GM04503 (cell line): ENCODE data around the gene ZNF775.
A peak's percentile ranks its signal among the peaks of the same experiment; 100 is the strongest.

Source experiments
- DNase-seq: peaks from one replicate; pipeline ENCODE4 v3.0.0-alpha.2; 2012; ENCODE audit warnings: low read depth

ZNF775 gene

DNA sequence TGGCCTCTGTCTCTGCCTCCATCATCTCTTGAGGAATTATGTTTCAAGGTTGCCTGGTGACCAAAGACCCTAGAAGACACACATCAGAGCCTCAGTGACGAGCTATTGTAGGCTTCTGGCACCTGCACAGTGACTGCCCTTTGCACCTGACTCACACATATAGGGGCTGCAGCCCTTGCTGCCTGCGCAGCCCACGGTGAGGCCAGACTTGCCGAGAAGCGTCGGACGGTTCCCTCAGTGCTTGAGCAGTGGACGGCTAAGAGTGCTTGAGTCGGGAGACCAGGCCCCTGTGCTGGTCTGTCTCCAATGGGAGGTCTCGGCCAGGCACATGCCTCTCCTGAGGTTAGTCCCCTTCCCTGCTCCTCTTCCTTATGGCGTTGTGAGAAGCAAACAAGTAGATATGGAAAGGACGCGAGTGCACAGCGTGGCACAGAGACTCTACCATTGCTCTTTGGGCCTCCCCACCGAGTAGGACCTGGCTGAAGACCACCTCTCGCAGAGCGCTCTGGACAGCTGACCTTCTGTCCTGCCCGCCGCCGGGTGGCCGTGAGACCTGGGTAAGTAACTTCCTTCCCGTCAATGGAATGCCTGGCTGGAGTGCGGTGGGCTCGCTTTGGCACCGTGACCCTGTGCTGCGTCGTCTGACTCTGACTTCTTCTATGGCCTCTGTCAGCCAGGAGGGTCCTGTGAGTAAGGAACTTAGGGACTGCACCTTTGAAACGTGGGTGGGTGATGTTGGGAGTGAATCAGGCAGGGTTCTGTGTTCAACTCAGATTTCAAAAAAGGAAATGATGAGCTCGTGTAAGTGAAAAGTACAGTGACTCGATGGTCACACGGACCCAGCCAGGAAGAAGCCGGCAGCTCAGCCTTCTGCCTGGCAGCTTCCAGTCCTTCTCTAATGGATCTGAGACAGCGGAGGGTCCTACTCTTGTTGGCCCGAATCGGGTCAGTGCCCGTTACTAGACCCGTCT lies 33.7 kb downstream of the ZNF775 start:
- DNase-seq, result no peak

DNA sequence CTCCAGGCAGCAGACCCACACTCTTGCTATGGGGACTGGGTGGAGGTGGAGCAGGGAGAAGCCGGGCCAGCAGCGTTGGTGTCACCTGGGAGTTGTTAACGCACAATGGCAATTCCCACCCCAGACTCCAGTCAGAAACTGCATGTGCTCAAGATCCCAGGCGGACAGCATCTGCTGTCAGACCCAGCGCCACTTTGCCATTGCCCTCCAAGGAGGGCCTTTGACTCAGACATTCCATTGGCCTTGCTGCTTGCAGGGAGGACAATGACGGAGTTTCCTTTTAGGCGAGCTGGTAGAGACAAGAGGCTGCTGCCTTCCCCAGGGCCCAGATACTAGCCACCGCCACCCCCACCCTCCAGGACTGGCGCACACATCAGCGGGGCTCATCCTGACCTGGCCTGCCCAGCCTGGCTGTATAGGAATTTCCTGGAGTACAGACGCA lies 34.5 kb downstream of the ZNF775 start:
- no peak for DNase-seq

DNA sequence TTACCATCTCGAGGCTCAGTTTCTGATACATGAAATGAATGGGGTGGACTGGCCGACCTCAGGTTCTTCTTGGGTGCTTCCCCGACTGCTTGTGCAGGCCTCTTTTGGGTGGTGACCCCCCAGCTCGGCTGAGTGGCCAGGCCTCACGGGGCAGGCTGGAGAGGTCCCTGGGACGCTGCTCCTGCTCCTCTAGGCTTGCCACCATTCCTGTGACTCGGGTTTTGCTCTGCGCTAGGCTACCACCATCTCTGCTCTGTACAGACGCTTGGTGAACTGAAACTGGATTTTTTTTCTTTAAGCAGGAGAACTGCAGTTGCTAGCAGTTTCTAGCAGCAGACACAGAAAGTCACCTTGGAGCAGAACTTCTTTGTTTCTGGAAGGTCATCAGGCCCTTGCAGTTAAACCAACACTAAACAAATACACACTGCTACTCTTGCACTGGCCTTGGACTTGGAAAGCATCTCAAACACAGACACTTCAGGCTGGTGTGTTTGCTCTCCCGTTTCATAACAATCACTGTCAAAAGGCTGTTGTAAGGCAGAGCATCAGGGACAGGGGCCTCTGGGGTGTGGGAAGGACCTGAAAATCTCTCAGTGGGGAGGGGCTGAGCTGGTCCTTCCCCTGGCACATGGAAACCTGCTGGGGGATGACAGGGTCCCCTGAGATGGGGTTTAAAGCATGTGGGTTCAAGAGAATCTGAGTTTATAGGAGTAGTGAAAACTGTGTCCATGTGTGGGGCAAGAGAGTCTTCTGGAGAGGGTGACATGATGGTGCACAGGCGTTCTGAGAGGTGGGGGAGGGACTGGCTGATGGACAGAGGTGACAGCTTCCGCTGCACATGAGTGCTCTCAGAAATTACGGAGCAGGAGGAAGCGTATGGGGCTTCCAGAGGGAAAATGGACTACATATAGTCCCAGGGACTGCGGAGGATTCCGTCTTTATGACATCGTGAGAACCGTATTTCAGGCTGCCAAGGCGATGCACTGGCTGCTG lies 36.3 kb downstream of the ZNF775 start:
- no peak for DNase-seq

- DNase-seq, result no peak
Measured at GRCh38 chr7:150417239-150417638, 38.1 kb downstream of the ZNF775 start.

DNA sequence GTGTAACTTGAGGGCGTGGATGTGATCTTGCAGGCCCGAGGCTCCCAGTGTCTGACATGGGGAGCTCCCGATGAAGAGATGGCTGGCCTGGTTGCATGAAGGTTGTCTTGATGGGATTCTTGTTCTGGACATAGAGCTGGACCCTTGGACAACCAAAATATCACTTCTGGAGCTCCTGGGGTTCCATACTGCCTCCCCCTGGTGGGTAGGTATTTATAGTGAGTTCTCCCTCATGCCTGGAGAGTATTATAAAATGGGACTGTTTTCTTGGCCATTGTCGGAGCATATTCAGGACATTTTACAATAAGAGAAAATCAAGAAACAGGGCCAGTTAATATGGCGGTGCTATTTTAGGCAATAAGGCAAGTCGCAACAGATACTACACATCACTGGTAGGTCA lies 38.7 kb downstream of the ZNF775 start:
- no peak for DNase-seq

DNA sequence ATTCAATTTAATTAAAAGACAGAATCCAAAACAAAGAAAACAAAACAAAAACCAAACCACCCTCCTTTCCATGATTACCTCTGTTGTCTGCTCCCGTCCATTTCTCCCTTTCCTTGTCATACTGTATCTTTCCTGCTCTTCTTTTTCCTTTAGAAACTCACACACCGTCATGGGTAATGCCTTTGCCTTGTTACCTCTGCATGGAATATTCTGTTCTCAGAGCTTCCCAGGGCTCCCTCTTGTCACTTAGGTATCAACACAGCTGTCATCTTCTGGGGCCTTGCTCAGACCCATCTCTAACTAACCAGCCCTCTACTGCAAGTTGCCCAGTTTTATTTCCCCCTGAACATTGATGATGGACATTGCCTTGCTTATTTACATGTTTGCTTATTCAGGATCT lies 41.1 kb downstream of the ZNF775 start:
- DNase-seq, result no peak

DNA sequence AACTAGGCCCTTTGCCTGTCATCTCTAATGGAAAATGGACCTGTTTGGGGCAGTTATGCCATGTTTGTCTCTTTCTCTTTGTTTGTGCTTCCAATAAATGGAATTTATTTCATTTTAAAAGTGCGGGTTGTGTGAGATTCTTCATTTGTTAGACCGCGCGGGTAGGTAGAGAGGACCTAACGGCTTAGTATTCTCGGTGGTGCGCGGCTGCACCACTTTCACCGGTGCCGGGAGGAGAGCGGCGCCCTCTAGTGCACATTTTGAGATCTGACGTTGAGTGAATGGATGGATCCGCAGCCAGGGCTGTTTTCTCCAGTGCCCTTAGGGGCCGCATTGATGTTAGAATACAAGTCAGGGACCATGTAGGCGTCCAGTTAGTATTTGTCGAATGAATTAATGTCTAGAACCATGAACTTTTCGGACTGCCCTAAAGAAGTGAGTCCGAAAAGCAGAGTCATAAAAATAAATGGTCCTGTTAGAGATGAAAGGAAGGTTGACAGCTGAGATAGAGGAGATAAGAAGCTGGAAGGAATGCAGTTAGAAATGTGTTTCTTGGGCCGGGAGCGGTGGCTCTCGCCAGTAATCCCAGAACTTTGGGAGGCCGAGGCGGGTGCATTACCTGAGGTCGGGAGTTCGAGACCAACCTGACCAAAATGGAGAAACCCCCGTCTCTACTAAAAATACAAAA lies 42.0 kb downstream of the ZNF775 start:
- no peak for DNase-seq

GRCh38 chr7:150421831-150422230 lies 42.7 kb downstream of the ZNF775 start:
- DNase-seq, result no peak

DNA sequence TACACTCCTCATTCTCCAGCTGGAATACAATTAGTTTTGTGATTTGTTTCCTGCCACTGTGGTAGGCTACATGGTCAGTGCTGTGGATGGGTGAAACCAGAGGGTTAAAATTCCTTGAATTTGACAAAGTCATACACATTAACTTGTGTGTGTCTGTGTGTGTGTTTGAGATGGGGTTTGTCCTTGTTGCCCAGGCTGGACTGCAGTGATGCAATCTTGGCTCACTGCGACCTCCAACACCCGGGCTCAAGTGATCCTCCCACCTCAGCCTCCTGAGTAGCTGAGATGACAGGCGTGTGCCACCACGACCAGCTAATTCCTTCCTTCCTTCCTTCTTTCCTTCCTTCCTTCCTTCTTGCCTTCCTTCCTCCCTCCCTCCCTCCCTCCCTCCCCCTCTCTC lies 46.5 kb downstream of the ZNF775 start:
- DNase-seq, result no peak

DNA sequence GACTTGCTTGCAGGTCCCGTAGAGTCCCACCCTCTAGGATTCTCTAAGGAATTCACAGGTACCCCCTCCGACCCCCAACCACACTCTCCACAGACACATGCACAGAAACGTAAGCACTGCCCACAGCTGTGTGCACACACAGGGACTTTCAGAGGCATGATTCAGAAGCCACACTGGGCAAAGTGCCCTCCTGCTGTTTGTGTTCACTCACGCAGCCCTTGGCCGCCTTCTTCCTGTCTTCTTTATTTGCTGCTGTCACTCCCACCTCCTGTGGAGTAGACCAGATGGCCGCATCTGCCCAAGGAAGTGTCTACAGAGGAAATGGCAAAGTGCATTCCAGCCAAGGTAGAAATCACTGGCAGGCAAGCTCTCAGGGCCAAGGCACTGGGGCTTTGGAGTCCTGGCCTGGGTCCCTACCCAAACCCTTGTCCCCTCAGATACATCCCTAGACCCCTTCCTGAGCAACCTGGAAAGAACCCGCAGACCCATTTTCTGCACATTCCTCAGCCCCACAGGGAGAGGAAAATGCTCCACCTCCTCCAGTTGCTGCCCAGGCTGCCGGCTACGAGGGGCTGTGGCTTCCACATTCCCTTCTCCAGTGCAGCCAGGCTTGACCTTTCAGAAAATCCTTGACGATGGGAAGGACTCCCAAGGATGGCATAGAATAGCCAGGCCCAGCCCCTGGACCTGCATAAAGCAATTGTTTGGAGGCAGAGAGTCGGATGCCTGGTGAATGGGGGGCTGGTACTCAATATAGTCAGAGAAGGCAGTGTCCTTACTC lies 49.7 kb downstream of the ZNF775 start:
- peak; percentile 65 for DNase-seq

GRCh38 chr7:150429699-150430098 lies 50.6 kb downstream of the ZNF775 start:
- DNase-seq, result no peak

GRCh38 chr7:150430465-150431085 lies 51.4 kb downstream of the ZNF775 start:
- DNase-seq, result no peak

- DNase-seq, result no peak
Measured at GRCh38 chr7:150431839-150432658, 52.9 kb downstream of the ZNF775 start.

GRCh38 chr7:150432915-150433892 lies 54.1 kb downstream of the ZNF775 start:
- DNase-seq, result no peak

GRCh38 chr7:150434240-150434639 lies 55.1 kb downstream of the ZNF775 start:
- no peak for DNase-seq

DNA sequence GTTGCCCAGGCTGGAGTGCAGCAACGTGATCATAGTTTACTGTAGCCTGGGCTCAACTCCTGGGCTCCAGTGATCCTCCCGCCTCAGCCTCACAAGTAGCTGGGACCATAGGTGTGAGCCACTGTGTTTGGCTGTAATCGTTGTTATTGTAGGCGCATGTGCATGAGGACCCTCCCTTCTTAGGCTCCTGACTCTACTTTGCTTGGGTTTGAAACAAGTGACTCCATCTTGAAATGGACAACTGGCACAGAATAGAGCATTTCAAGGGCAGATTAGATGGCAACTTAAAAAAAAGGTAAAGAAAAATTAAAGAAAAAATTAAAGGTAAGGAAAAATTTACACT lies 55.9 kb downstream of the ZNF775 start:
- DNase-seq, result no peak

DNA sequence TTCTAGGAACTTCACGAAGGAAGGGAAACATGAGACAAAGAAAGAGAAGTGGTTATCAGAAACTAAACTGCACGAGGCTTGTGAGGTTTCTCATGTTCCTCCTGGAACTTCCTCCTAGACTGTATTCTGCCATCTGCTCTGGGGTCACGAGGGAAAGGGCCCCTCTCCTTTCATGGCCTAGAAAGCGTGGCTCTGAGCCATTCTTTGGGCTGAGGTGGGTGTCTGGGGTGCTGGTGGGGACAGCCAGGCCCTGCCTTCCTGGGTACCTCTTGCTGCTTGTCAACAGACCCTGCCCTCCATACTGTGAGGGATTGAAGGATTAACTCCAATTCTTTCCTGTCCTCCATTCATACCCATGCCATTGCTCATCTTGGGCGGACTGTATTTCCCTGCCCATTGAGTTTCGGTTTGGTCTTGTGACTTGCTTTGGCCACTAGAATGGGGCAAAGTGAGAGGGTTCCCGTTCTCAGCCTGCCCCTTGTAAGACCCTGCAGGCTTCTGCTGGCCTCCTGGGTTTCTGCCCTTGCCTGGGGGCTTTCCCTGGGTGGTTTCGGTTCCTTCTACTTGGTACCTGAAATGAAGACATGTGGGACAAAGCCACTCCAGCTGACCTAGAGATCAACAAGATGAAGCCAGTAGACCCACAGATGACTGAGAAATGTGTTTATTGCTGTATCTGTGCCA lies 56.4 kb downstream of the ZNF775 start:
- DNase-seq, result no peak

DNA sequence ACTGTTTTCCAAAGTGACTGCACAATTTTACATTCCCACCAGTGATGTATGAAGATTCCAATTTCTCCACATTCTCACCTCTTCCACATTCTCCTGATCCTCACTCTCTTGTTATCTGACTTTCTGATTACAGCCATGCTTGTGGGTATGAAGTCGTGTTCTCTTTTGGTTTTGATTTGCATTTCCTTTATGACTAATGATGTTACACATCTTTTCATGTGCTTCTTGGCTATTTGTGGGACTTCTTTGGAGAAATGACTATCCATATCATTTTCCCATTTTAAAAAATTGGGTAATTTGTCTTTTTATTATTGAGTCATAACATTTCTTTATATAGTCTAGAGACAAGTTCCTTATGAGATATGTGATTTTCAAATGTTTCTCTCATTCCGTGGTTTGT lies 60.8 kb downstream of the ZNF775 start:
- no peak for DNase-seq
